ENCODE results near the gene EXOC1. TPM values are rescaled to one million over a fixed set of nuclear protein-coding genes. Genes with fewer than 3 reads are reported as not detected.

The EXOC1 gene
- total RNA-seq, 3 donors from 2014 or later = 37.4 to 54.4 (median 45.6) TPM

GRCh38 chr4:55921093-55921492, 67.6 kb downstream of the EXOC1 start:
- Histone ChIP-seq H3K27ac (no peak overlapping the region), H3K27me3 (no peaks in the 10 kb centered on the region), H3K4me1 (no peaks in the 10 kb centered on the region), H3K36me3 (no peaks in the 10 kb centered on the region), H3K9me3 (no peaks in the 10 kb centered on the region), H3K4me3 (no peak overlapping the region)
- no peak for DNase-seq (ENCODE audit: low spot score in 2 of 2)
- TF ChIP-seq POLR2A (IDR thresholded peaks at IDR 0.05) = no peak
- TF ChIP-seq CTCF (IDR thresholded peaks at IDR 0.05) = no peak
- no peak for TF ChIP-seq POLR2AphosphoS5 (IDR thresholded peaks at IDR 0.05)
- intact Hi-C loops (cut with DNase I; ENCODE audit: low total_unique reads) = no loop called here

GRCh38 chr4:55925241-55925640, 71.8 kb downstream of the EXOC1 start:
- Histone ChIP-seq H3K27me3 (no peaks in the 10 kb centered on the region), H3K36me3 (no peaks in the 10 kb centered on the region), H3K9me3 (no peaks in the 10 kb centered on the region), H3K27ac (no peak overlapping the region), H3K4me1 (no peaks in the 10 kb centered on the region), H3K4me3 (no peak overlapping the region)
- TF ChIP-seq POLR2AphosphoS5 (IDR thresholded peaks at IDR 0.05) (no peak), POLR2A (IDR thresholded peaks at IDR 0.05) (no peak), CTCF (IDR thresholded peaks at IDR 0.05) (no peak)
- intact Hi-C loops (cut with DNase I; ENCODE audit: low total_unique reads) = no loop called here
- DNase-seq (ENCODE audit: low spot score in 2 of 2) = no peak

- intact Hi-C loops (cut with DNase I; ENCODE audit: low total_unique reads) = no loop called here
- no peak for DNase-seq (ENCODE audit: low spot score in 2 of 2)
- H3K36me3 ChIP-seq = no peaks in the 10 kb centered on the region
- H3K27me3 ChIP-seq = no peaks in the 10 kb centered on the region
- H3K4me1 ChIP-seq = no peaks in the 10 kb centered on the region
- TF ChIP-seq CTCF (IDR thresholded peaks at IDR 0.05) (no peak), POLR2AphosphoS5 (IDR thresholded peaks at IDR 0.05) (no peak), POLR2A (IDR thresholded peaks at IDR 0.05) (no peak)
- no peaks in the 10 kb centered on the region for H3K9me3 ChIP-seq
- H3K27ac ChIP-seq = no peak overlapping the region
- H3K4me3 ChIP-seq = no peak overlapping the region
Measured at GRCh38 chr4:55926610-55927009, 73.2 kb downstream of the EXOC1 start.

- Histone ChIP-seq H3K9me3 (no peaks in the 10 kb centered on the region), H3K27ac (no peak overlapping the region), H3K36me3 (no peaks in the 10 kb centered on the region), H3K4me3 (no peak overlapping the region), H3K27me3 (no peaks in the 10 kb centered on the region), H3K4me1 (no peaks in the 10 kb centered on the region)
- TF ChIP-seq POLR2AphosphoS5 (IDR thresholded peaks at IDR 0.05) = no peak
- intact Hi-C loops (cut with DNase I; ENCODE audit: low total_unique reads) = no loop called here
- DNase-seq (ENCODE audit: low spot score in 2 of 2) = no peak
Measured at GRCh38 chr4:55927803-55928437, 74.5 kb downstream of the EXOC1 start.

GRCh38 chr4:55928846-55929245, 75.4 kb downstream of the EXOC1 start:
- intact Hi-C loops (cut with DNase I; ENCODE audit: low total_unique reads) = no loop called here
- TF ChIP-seq POLR2AphosphoS5 (IDR thresholded peaks at IDR 0.05) (no peak), CTCF (IDR thresholded peaks at IDR 0.05) (no peak), POLR2A (IDR thresholded peaks at IDR 0.05) (no peak)
- no peaks in the 10 kb centered on the region for H3K27me3 ChIP-seq
- no peaks in the 10 kb centered on the region for H3K36me3 ChIP-seq
- H3K9me3 ChIP-seq = no peaks in the 10 kb centered on the region
- H3K27ac ChIP-seq = no peak overlapping the region
- no peak overlapping the region for H3K4me3 ChIP-seq
- no peaks in the 10 kb centered on the region for H3K4me1 ChIP-seq
- no peak for DNase-seq (ENCODE audit: low spot score in 2 of 2)

- H3K9me3 ChIP-seq = no peaks in the 10 kb centered on the region
- H3K36me3 ChIP-seq = no peaks in the 10 kb centered on the region
- no peak overlapping the region for H3K4me3 ChIP-seq
- TF ChIP-seq POLR2AphosphoS5 (IDR thresholded peaks at IDR 0.05) (no peak), CTCF (IDR thresholded peaks at IDR 0.05) (no peak), POLR2A (IDR thresholded peaks at IDR 0.05) (no peak)
- no peaks in the 10 kb centered on the region for H3K27me3 ChIP-seq
- DNase-seq (ENCODE audit: low spot score in 2 of 2) = no peak
- no peak overlapping the region for H3K27ac ChIP-seq
- intact Hi-C loops (cut with DNase I; ENCODE audit: low total_unique reads) = no loop called here
- no peaks in the 10 kb centered on the region for H3K4me1 ChIP-seq
Measured at GRCh38 chr4:55931043-55931442, 77.6 kb downstream of the EXOC1 start.
